Lung (tissue), 12 donors: Measurements from ENCODE around the gene FAM98C. TPM values are rescaled to one million over a fixed set of nuclear protein-coding genes. Genes with fewer than 3 reads are reported as not detected.

Experiments
- ATAC-seq: fragments of 200-7000 bp; cut with Tn5 transposase; one replicate; pipeline ENCODE4 v1.9.1; 2020; ENCODE audit warnings: moderate number of reproducible peaks; ENCODE audit not compliant: insufficient read depth, low FRiP score
- DNase-seq, 3 donors: peaks; one replicate each; pipeline ENCODE4 v3.0.0-alpha.2; 2013 to 2017
- H3K27ac ChIP-seq, 2 donors: one replicate each; pipeline ENCODE4 v1.5.1; 2013; ENCODE audit warnings: mild to moderate bottlenecking in 2 of 2, moderate library complexity in 2 of 2, control low read depth in 1 of 2, inconsistent platforms in 1 of 2, low read depth in 1 of 2, low read length in 1 of 2
- H3K27me3 ChIP-seq, 3 donors: one replicate each; pipeline ENCODE4 v1.5.1; 2013; ENCODE audit warnings: low read length in 2 of 3; ENCODE audit not compliant: control insufficient read depth in 3 of 3, insufficient read depth in 3 of 3
- H3K36me3 ChIP-seq, 4 donors: one replicate each; pipeline ENCODE4 v1.5.1; 2013; ENCODE audit warnings: low read length in 4 of 4, mild to moderate bottlenecking in 1 of 4, moderate library complexity in 1 of 4; ENCODE audit not compliant: control insufficient read depth in 4 of 4, insufficient read depth in 4 of 4
- H3K4me1 ChIP-seq, 5 donors: one replicate each; pipeline ENCODE4 v1.5.1; 2013; ENCODE audit warnings: low read length in 5 of 5, mild to moderate bottlenecking in 2 of 5, moderate library complexity in 1 of 5; ENCODE audit not compliant: control insufficient read depth in 5 of 5, insufficient read depth in 5 of 5
- H3K4me3 ChIP-seq: one replicate; pipeline ENCODE4 v1.5.1; 2013; ENCODE audit warnings: mild to moderate bottlenecking, control low read depth, moderate library complexity
- H3K9ac ChIP-seq, 2 donors: one replicate each; pipeline ENCODE4 v1.5.1; 2013; ENCODE audit warnings: low read length in 2 of 2, control low read depth in 1 of 2; ENCODE audit not compliant: insufficient read depth in 1 of 2
- H3K9me3 ChIP-seq, 4 donors: one replicate each; pipeline ENCODE4 v1.5.1; 2013; ENCODE audit warnings: low read length in 3 of 4, mild to moderate bottlenecking in 1 of 4, moderate library complexity in 1 of 4; ENCODE audit not compliant: control insufficient read depth in 4 of 4, insufficient read depth in 3 of 4
- CTCF ChIP-seq: IDR thresholded peaks from 2 replicates; pipeline ENCODE4 v1.5.1; 2012; ENCODE audit warnings: mild to moderate bottlenecking; ENCODE audit errors: control extremely low read depth, extremely low read depth
- WGBS, 2 donors: extraction: QIAGEN DNeasy Blood & Tissue Kit; methylation state at CpG; one replicate each; pipeline ENCODE4 v1.1.7; 2013; 5-methylcytosine and 5-hydroxymethylcytosine counted together
- polyA plus RNA-seq, 2 donors: library from polyadenylated mRNA; stranded (reverse); fragments of 200-250 nt; gene quantifications; one replicate each; pipeline ENCODE4 v1.2.1, GENCODE V29; 2013
- total RNA-seq, 2 donors: library from RNA; depleted of rRNA in 1 of 2; stranded (reverse); fragments of >200 nt in 1 of 2; gene quantifications; one replicate each; pipeline ENCODE4 v1.2.1, GENCODE V29; 2014 to 2021
- donor health status: control.
- donor health status: control.
- donor health status: Bipolar disorder and iron deficiency.
- donor health status: healthy.
- donor health status: DM: yes; HTN: yes; CAD: no.

FAM98C gene
- total and polyA plus RNA-seq, 4 donors: 13.1 to 22.0 (median 20.2) TPM

GRCh38 chr19:38383184-38383583, 19.7 kb upstream of the FAM98C start:
- DNase-seq (no peak), ATAC-seq (no peak)
- peaks cover 25 to 51% (median 34%) of the 10 kb centered on the region in 4 donors for H3K36me3 ChIP-seq
- 91 to 96% methylated on average over 10 of the region's 10 CpGs for WGBS, 2 donors
- H3K4me1 ChIP-seq: peaks cover 0 to 16% (median 0%) of the 10 kb centered on the region in 5 donors
- H3K27ac ChIP-seq: no peak overlapping the region
- H3K9me3 ChIP-seq: peaks cover 0 to 18% (median 0%) of the 10 kb centered on the region in 4 donors
- TF ChIP-seq CTCF: no peak
- no peak overlapping the region for H3K9ac ChIP-seq
- H3K4me3 ChIP-seq: no peak overlapping the region
- peaks cover 0 to 35% (median 22%) of the 10 kb centered on the region in 3 donors for H3K27me3 ChIP-seq

GRCh38 chr19:38383743-38384142, 19.1 kb upstream of the FAM98C start:
- ATAC-seq: no peak
- Histone ChIP-seq H3K4me1 (peaks cover 0 to 18% (median 0%) of the 10 kb centered on the region in 5 donors), H3K36me3 (peaks cover 25 to 51% (median 34%) of the 10 kb centered on the region in 4 donors), H3K9me3 (peaks cover 0 to 18% (median 0%) of the 10 kb centered on the region in 4 donors), H3K4me3 (no peak overlapping the region), H3K9ac (no peak overlapping the region), H3K27ac (no peak overlapping the region), H3K27me3 (peaks cover 0 to 36% (median 24%) of the 10 kb centered on the region in 3 donors)
- TF ChIP-seq CTCF: no peak
- DNase-seq: no peak
- 96 to 100% methylated on average over 2 of the region's 2 CpGs for WGBS, 2 donors

GRCh38 chr19:38384209-38385027, 18.5 kb upstream of the FAM98C start:
- 88 to 95% methylated on average over 10 of the region's 10 CpGs for WGBS, 2 donors
- Histone ChIP-seq H3K9me3 (peaks cover 0 to 18% (median 0%) of the 10 kb centered on the region in 4 donors), H3K36me3 (peaks cover 22 to 46% (median 32%) of the 10 kb centered on the region in 4 donors), H3K9ac (no peak overlapping the region), H3K4me3 (no peak overlapping the region), H3K27me3 (peaks cover 0 to 42% (median 24%) of the 10 kb centered on the region in 3 donors), H3K4me1 (peaks cover 0 to 18% (median 0%) of the 10 kb centered on the region in 5 donors), H3K27ac (no peak overlapping the region)
- no peak for TF ChIP-seq CTCF
- DNase-seq (no peak), ATAC-seq (no peak)
